Fibroblast of skin of abdomen (primary cell): ENCODE measurements around the gene IRX4.
"Not testable (repeated sequence)": the region's sequence is repeated elsewhere in the genome, so short reads cannot be mapped to it uniquely, and the experiment has no call there.

Experiments used
- DNase-seq: peaks from one replicate; pipeline ENCODE4 v3.0.0-alpha.2; 2013

IRX4 gene

DNA sequence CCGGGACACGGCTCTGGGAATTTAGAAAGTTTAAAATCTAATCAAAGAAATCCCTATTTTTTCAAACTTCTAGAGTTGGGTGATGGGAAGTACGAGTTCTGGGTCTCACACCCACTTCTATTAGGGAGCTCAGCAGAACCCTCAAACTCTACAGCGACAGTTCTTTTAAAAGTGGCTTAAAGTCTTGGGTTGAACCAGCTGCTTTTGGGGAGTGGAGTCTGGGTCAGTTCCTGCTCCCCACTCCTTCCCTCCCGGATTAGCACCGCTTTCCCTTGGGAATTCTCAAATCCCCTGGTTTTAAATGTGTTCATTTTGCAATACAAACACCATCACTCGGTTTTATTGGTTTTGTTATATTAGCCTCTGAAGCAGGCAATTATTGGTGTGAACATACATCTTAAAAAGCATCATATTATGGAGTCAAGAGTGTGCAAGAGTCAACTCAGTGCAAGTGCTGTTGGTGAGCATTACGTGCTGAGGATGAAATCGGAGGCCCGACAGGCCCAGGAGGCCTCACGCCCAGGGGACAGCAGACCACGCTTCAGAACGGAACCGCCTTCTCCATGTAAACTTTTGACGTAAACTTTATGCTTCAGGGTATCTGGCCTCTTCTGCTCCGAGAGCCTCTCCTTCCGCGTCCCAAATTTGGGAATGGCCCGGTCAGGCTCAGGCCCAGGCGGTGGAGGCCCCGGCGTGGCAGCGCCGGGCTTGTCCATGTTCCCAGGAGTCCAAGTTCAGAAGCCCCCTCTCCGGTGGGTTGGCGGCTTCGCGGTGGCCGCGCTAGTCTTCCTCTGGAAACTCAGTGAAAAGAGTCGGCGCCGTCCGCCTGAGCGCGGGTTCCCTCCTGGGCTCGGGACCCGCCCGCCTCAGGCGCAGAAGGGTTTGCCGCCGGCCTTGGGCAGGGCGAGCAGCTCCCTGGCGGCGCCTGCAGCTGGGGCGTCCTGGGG, 5.3 kb downstream of the IRX4 start:
- no peak for DNase-seq

GRCh38 chr5:1876660-1877064, 6.1 kb downstream of the IRX4 start:
- no peak for DNase-seq

GRCh38 chr5:1875843-1876659, 6.7 kb downstream of the IRX4 start:
- no peak for DNase-seq

- DNase-seq: no peak
These were observed 7.4 kb downstream of the IRX4 start for GRCh38 chr5:1875281-1875842.

- DNase-seq: no peak
These were observed 7.9 kb downstream of the IRX4 start for GRCh38 chr5:1874771-1875220.

- no peak for DNase-seq
These were observed 8.4 kb downstream of the IRX4 start for GRCh38 chr5:1874348-1874747.

DNA sequence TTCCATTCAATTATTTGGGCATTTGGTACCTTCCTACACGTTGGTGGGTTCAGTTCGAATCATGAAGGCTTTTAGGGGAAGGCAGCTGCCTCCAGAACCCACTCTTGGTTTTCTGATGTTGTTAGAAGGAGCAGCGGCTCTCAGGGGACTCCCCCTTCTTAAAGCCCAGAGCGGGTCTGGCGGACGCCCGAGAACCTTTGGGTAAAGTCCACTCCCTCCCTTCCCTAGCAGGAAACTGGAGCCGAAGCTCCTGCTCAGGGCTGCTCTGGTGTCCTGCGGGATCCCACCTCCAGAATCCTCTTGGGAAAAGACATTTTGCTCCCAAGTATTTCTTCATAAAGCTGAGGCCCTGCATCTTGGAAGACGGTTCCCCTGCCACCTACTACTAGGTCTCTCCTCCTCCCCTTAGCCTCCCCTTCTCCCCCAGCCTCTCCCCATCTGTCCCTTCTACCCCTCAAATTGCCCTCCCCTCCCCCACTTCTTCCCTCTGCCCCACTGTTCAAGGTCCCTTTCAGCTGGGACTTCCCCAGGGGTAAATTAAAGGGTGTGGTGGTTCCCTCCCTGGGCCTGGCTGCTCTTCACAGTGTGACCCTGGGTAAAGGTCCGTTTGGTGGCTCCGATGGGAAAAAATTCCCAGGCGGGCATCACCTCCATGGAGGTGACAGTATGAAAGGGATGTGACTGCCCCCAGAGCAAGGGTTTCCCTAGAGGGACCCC, 9.3 kb downstream of the IRX4 start:
- no peak for DNase-seq

- DNase-seq: no peak
These were observed 11.3 kb downstream of the IRX4 start for GRCh38 chr5:1871441-1871840.

GRCh38 chr5:1870435-1871272, 12.1 kb downstream of the IRX4 start:
- DNase-seq: not testable (repeated sequence)

DNA sequence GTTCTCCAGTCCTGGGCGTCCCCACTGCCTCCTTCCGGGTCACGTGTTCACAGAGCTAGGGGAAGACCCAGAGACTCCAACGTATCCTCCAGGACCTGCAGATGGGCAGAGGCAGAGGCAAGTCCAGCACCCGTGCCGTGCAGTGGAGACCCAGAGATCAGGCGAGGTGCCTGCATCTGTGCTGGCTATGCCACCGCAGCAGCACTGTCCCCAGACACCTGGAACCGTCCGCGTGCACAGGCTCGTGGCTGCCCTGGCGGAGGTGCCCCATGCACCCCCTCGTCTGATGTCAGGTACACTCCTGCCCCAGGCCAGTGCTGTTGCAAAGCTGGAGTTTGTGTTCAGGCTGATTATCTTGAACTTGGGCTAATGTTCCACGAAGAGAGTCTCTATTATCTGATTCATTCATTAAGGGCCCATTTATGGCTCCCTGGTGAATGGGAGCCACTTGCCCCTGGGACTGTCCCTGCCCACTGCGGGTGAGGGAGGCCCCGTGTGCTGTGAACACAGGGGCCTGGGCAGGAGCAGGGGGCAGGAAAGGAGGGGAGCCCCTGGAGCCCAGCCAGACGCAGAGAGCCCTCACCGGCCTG, 13.7 kb downstream of the IRX4 start:
- DNase-seq: no peak

- no peak for DNase-seq
These were observed 14.9 kb downstream of the IRX4 start for GRCh38 chr5:1867815-1868143.

DNA sequence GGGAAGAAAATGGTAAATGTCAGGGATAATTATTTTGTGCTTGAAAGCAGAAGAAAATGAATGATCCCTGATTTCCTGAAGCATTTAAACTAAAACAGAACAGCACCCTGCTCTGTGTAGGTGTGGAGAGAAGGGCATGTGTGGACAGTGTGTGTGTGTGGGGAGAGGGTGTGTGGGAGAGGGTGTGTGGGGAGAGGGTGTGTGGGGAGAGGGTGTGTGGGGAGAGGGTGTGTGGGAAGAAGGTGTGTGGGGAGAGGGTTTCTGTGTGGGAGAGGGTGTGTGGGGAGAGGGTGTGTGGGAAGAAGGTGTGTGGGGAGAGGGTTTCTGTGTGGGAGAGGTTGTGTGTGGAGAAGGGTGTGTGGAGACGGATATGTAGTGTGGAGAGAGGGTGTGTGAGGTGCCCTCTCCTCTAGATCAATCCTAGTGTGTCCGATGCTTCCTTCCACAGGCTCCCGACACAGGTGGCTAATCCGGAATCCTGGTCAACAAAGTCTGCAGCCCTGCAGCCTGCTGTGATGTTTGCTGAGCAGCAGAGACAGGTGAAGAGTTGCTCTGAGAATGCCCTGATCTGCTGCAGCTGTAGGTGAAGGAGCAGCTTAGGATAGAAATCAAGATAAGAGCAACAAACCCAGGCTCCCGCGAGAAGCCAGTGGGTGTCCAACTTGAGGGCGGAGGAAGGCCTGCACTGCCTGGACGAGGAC, 15.5 kb downstream of the IRX4 start:
- DNase-seq: no peak

- no peak for DNase-seq
These were observed 16.8 kb downstream of the IRX4 start for GRCh38 chr5:1865948-1866347.

DNA sequence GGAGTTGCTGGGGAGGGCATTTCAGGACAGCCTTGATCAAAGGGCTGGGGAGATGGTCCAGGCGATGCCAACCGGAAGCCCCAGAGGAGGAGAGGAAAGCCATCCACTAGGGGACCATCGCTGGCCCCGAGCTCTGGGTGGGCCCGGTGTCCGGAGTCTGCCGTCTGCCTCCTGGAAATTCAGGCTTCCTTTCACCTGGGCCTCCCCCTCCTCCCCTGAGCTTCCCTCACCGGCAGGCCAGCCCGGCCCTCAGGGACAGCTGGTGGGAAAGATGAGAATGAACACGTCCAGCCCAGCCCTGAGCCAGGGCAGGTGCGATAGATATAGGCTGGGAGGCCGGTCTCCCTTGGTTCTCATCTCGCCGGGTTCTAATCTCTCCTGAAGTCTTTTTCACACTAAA, 17.2 kb downstream of the IRX4 start:
- no peak for DNase-seq

DNA sequence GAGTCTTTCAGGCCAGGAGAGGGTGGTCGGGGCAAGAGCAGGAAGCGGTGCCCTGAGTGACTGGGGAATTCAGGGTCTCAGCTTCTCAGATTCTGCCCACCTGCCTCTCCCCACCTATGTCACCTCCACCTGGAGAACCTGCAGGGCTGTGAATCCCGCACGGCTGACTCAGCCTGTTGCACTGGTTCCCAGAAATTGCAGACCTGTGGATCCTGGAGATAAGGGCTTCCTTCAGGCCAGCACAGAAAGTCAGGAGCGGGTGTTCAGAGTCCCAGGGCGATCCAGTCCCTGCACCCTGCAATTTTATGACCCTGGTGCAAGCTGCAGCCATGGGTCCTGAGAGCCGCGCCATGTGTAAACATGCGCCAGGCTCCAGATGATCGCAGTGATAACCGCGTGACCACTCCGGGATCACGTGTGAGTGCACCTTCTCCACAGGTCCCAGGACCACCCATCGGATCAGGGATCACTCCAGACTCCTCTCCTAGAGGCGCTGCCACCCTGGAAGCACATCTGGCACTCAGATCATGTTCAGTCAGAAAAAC, 17.8 kb downstream of the IRX4 start:
- DNase-seq: no peak

- no peak for DNase-seq
These were observed 21.8 kb downstream of the IRX4 start for GRCh38 chr5:1860949-1861348.

GRCh38 chr5:1860021-1860610, 22.6 kb downstream of the IRX4 start:
- no peak for DNase-seq

DNA sequence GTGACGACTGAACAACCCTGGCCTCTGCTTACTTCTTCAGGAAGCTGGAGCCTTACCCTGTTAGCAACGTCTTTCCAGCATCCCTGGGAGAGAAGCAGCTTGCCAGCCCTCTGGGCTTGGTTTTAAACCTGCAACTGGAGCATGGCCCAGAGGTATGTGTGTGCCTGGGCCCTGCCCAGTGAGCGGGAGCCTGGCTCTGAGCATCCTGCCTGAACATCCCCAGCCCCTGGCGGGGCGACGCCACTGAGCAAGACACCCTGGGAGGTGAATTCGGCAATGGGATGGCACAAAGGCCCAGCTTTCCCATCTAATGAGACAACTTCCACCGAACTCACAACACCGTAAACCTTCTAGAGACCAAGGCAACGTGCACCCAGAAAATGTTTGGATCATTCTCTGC, 23.6 kb downstream of the IRX4 start:
- no peak for DNase-seq

GRCh38 chr5:1858436-1858835, 24.3 kb downstream of the IRX4 start:
- no peak for DNase-seq

DNA sequence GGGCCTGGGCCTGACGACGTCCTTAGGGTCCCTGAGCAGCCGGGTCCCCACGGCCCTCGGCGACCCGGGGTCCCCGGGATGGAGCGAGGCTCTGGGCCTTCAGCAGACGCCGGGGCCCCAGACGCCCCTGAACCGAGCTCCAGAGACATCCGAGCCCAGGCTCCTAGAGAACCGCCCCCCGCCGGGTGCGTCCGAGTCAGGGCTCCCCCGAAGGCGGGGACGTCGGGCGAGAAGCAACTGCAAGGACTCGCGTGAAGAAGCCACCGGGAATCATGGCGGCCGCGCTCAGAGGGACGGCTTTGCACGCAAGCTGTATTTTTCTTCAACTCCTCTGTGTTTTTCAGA, 25.5 kb downstream of the IRX4 start:
- DNase-seq: no peak
